Measurements from ENCODE around the gene NAA50.

DNA sequence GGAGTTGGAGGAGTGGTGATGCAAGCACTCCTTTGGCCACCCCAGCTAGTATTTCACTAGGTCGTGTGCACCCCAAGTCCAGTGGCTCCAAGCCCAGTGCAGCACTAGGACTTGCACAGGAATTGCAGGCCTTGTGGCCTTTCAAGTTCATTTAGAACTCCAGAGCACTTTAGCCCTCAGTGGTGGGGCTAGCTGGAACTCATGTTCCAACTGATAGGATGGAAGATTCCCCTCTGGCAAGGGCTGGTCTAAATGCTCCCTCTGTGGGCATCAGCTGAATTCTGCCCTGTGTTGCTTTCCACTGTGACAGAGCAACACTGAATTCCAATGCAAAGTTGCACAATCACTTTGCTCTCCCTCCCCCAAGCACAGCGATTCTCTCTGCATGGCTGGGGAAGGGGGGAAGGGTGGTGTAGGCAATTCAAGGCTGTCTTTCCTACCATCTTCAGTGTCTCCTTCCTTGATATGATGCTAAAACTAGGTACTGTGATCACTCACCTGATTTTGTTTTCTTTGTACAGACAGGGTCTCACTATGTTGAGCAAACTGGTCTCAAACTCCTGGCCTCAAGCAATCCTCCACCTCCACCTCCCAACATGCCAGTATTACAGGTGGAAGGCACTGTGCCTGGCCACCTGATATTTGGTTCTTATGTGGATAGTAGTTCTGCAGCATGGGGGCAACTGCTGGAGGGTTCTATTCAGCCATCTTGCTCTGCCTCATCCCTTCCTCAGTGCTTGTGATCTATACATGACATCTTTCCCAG lies 59.9 kb downstream of the NAA50 start:
- TF ChIP-seq, protein P1, sequence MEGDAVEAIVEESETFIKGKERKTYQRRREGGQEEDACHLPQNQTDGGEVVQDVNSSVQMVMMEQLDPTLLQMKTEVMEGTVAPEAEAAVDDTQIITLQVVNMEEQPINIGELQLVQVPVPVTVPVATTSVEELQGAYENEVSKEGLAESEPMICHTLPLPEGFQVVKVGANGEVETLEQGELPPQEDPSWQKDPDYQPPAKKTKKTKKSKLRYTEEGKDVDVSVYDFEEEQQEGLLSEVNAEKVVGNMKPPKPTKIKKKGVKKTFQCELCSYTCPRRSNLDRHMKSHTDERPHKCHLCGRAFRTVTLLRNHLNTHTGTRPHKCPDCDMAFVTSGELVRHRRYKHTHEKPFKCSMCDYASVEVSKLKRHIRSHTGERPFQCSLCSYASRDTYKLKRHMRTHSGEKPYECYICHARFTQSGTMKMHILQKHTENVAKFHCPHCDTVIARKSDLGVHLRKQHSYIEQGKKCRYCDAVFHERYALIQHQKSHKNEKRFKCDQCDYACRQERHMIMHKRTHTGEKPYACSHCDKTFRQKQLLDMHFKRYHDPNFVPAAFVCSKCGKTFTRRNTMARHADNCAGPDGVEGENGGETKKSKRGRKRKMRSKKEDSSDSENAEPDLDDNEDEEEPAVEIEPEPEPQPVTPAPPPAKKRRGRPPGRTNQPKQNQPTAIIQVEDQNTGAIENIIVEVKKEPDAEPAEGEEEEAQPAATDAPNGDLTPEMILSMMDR (IDR thresholded peaks at IDR 0.05 in 8 of 11, conservative IDR thresholded peaks at IDR 0.05 in 3 of 11): no peak
- TF ChIP-seq POLR2A (IDR thresholded peaks at IDR 0.05) (no peak), POLR2AphosphoS5 (IDR thresholded peaks at IDR 0.05) (peak in 1 of 3 donors; percentile 22)
